NCI-H2029 (cell line): ENCODE results near the gene ASIC3.

Experiments used
- DNase-seq: peaks from one replicate; lab custom pipeline; 2025; lab: John Stamatoyannopoulos, UW

ASIC3 gene

DNA sequence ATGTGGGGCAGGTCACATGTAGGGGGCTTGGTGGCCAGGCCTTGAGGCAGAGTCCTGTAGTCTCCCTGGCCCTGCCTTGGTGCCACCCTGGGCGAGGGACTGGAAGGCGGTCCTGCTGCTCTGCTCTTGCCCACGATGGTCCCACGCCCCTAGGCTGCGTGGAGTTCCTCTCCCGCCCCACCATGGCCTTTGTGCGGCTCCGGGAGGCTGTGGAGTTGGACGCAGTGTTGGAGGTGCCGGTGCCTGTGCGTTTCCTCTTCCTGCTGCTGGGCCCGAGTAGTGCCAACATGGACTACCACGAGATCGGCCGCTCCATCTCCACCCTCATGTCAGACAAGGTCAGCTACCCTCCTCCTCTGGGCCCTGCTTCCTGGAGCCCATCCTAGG is 22.2 kb downstream of the ASIC3 start:
- no peak for DNase-seq

DNA sequence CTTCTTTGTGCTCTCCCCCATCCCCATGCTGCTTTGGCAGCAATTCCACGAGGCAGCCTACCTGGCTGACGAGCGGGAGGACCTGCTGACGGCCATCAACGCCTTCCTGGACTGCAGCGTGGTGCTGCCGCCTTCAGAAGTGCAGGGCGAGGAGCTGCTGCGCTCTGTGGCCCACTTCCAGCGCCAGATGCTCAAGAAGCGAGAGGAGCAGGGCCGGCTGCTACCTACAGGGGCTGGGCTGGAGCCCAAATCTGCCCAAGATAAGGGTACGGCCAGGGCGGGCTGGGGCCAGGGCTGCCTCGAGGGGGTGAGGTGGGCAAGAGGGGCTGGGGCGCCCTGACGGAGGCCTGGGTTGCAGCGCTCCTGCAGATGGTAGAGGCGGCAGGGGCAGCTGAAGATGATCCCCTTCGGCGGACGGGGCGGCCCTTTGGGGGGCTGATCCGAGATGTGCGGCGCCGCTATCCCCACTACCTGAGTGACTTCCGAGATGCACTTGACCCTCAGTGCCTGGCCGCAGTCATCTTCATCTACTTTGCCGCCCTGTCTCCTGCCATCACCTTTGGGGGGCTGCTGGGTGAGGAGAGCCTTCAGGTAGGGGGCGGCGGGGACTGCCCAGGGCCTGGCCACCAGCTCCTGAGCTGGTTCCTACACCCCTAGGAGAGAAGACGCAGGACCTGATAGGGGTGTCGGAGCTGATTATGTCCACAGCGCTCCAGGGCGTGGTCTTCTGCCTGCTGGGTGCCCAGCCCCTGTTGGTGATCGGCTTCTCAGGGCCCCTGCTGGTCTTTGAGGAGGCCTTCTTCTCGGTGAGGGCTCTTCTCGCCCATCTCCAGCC is 22.9 kb downstream of the ASIC3 start:
- DNase-seq, result no peak

DNA sequence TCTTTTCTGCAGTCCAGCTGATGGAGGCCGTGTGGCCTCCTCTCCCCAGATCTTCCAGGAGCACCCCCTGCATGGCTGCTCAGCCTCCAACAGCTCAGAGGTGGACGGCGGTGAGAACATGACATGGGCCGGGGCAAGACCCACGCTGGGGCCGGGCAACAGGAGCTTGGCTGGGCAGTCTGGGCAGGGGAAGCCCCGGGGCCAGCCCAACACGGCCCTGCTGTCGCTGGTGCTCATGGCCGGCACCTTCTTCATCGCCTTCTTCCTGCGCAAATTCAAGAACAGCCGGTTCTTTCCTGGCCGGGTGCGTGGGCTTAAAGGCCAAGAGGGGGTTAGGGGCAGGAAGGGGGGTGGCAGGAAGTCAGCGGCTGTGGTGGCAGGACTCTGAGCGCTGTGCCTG is 25.7 kb downstream of the ASIC3 start:
- no peak for DNase-seq

DNA sequence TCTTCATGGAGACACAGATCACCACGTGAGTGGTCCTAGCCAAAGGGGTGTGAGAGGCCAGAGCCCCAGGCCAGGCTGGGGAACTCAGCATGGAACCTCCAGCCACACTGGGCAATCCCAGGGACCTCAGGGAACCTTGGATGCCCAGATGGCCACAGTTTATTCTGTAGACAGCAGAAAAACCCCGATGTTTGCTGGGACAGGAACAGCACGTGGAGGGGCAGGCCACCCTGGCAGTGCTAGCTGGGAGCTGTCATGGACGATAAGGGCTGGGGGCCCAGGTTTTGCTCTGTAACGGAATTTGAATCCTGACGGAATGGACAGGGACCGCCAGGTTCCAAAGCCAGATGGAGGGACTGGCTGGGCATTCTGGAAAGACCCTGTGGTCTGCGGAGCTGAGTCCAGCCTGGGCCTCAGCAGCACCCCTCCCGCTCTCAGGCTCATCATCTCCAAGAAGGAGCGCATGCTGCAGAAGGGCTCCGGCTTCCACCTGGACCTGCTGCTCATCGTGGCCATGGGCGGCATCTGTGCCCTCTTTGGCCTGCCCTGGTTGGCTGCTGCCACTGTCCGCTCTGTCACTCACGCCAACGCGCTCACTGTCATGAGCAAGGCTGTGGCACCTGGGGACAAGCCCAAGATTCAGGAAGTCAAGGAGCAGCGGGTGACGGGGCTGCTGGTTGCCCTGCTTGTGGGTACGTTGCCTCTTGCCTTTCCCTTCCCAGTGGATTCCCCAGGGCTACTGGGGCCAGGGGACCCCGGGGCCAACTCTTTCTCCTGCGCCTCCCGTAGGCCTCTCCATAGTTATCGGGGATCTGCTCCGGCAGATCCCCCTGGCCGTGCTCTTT is 26.7 kb downstream of the ASIC3 start:
- no peak for DNase-seq

DNA sequence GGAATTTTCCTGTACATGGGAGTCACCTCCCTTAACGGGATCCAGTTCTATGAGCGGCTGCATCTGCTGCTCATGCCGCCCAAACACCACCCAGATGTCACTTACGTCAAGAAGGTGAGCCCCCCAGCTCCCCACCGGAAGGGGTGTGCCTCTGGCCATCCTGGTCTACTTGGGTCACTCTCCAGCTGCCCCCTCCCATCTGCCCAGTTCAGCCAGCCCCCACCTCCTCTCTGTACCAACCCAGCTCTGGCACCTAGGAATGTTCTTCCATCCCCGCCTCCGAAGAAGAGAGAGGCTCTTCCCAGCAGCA is 27.3 kb downstream of the ASIC3 start:
- DNase-seq, result no peak

DNA sequence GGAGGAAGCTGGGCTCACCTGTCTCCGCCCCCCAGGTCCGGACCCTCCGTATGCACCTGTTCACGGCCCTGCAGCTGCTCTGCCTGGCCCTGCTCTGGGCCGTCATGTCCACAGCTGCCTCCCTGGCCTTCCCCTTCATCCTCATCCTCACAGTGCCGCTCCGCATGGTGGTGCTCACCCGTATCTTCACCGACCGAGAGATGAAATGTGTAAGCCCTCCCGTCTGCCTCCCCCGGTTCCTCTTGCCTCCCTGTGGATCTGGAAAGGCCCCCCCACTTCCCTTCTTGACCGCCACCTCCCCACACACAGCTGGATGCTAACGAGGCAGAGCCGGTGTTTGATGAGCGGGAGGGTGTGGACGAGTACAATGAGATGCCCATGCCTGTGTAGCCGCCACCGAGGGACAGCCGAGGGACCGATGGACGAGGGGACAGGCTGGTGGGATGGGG is 27.7 kb downstream of the ASIC3 start:
- DNase-seq, result no peak

DNA sequence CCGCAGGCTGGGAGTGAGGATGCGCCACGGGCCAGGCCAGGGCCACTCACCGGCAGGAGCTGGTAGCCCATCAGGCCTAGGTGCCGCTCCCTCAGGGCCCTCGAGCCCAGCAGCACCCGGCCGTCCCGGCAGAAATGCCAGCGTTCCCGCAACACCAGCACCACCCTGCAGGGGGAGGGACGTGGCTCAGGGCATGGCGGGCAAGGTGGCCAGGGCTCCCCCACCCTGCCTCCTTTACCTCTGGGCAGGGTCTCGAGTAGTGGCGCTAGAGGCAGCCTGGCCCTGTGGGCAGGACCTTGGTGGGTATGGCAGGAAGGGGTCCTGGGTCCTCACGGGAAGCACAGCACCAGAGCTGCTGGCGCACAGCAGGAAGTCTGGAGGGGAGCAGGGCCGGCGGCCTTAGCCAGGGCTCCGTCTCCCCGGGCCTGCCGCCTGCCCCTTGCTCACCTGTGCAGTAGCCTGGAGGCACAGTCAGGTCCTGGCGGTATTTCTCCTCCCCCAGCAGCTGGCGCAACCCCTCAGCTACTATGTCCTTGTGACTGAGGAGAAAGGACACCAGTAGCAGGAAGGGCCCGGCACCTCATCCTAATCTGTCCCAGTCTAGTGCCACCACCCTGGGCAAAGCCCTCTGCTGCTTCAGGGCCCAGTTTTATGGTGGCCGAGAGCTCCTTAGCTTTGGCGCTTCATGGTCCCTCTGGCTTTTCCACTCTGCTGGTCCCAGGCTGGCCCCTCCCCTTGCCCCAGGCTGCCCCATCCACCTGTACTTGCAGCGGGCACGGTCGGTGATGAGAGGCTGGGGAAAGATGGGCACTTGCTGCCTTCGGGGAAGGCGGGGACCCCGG is 28.8 kb downstream of the ASIC3 start:
- no peak for DNase-seq

DNA sequence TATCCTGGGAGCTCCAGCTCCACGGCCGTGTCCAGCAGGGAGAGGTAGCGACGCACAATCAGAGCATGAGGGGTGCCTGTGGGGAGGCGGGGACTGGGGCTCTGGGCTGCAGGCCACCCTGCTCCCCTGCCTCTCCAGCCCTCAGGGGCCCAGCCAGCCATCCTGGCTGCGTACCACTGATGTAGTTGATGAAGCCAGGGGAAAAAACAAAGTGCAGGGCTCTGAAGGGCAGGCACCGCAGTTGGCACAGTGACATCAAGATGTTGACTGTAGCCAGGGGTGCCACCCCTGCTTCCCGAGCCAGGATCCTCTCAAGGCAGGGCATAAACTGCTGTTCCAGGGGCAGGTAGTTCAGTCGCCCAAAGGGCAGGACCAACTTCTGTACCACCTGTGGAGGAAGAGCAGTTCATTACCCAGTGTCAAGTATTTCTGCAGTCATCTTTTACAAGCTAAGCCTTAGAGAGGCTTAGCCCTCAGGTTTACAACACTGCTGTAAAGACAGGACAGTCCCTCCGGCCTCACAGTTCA is 29.4 kb downstream of the ASIC3 start:
- DNase-seq, result no peak

DNA sequence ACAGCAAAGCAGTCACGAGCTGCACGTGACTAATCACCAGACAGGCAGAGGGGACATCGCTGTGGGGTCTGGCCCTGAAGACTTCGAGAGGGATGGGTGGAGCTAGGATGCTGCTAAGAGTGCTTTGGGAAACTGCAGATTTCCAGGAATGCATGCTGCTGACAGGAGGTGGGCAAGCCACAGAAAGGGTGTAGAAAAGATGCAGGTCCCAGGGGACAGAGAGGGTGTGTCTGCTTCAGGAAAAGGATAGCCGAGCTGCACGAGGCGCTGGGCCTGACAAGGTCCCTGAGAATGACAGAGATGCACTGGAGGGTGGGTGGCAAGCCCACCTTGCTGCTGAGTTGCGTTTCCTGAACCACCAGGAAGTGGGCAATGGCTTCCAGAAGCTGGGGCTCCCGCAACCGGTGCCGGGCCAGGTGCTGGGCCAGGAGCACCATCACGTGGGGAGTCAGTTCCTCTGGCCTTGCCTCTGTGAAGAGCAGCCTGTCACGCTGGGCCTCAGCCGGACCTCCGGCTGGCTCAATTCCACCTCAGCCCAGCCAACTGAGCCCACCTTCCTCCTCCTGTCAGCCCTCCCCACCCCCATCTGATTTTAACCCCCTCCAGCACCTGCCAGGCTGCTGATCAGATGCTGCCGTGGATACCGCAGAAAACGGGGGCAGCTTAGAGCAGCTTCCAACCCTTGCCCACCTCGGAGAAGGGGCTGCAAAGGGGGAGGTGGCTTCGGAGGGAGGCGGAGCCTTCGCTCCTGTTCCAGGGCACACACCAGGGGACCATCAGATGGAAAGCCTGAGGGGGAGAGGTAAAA is 30.1 kb downstream of the ASIC3 start:
- DNase-seq, result no peak

DNA sequence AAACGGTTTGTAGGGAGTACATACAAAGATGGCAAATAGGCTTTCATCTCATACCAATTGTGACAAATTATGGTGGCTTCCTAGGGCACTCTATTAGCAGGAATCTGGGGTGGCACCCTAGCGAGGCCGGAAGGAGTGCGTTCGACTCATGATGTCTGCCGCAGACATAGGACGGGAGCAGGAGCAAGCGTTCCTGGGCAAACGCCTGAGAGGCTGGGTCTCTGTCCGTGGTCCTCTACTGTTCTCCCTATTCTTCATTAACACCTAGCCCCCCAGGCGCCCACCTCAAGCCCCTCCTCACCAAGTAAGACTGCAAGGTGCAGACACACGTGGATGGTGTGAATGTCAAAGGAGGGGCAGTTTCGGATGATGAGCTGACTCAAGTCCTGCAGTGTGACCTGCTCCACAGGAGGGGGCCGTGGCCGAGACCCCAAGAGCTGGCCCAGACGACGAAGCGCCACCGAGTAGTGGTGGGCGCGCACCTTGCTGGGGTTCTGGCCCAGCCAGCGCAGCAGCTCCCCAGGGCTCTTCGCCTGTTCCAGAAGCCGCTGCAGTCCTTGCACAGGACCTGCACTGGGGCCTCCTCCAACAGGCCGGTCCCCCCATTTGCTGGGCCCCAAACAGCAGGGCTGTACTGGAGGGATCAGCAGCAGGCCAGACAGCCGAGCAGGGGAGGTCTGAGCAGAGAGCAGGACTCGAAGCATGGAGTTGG is 31.0 kb downstream of the ASIC3 start:
- DNase-seq, result no peak

DNA sequence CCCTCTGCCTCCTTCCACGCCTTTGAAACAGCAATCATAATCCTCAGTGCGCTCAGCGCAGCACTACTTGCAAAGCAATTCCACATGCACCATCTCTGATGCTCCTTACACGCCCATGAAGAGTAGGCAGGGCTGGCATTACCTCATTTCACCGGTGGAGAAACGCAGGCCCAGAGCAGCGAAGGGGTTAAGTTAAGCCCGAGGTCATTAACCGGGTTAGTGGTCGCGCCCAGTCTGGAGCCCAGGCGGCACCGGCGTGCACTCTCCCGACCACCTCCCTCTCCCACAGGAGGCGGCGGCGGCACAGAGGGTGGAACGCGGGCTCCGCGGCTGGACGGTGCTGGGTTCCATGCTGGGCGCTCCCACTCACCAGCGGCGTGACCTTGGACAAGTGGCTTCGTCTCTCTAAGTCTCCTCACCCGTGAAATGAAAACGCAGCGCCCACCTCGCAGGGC is 31.8 kb downstream of the ASIC3 start:
- no peak for DNase-seq

DNA sequence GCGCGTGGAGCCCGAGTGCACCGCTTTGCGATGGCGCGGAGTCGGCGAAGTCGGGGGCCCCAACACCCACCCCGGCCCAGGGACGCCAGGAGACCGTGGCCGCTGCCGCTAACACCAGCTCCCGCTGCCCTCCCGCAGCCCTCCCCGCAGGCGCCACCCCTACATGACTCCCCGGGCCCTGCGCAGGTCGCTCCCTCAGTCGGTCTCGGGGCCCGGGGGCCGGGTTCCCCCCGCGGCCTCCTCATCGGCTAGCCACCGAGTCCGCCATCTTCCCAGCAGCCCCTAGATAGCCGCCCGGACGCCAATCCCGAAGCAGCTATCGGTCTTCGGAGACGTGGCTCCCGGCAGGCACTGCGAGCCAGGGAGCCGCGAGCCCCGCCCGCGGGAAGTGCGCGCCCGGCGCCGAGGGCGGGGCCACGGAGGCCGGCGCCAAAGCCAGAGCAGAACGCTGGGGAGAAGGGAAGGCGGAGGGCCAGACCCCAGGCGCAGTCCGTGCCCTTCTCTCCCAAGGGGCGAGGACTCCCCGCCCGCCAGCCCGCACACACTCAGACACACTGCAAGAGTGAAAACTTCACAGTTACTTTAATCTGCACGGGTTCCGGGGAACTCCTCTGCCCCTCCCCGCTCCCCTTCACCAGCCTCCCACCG is 32.3 kb downstream of the ASIC3 start, which contains the start of gene FASTK:
FASTK (minus strand) TSS at position 288 of the 648 bp plus-strand sequence; CDS start at position 245, 43 bp downstream.
- peak; percentile 83 for DNase-seq

DNA sequence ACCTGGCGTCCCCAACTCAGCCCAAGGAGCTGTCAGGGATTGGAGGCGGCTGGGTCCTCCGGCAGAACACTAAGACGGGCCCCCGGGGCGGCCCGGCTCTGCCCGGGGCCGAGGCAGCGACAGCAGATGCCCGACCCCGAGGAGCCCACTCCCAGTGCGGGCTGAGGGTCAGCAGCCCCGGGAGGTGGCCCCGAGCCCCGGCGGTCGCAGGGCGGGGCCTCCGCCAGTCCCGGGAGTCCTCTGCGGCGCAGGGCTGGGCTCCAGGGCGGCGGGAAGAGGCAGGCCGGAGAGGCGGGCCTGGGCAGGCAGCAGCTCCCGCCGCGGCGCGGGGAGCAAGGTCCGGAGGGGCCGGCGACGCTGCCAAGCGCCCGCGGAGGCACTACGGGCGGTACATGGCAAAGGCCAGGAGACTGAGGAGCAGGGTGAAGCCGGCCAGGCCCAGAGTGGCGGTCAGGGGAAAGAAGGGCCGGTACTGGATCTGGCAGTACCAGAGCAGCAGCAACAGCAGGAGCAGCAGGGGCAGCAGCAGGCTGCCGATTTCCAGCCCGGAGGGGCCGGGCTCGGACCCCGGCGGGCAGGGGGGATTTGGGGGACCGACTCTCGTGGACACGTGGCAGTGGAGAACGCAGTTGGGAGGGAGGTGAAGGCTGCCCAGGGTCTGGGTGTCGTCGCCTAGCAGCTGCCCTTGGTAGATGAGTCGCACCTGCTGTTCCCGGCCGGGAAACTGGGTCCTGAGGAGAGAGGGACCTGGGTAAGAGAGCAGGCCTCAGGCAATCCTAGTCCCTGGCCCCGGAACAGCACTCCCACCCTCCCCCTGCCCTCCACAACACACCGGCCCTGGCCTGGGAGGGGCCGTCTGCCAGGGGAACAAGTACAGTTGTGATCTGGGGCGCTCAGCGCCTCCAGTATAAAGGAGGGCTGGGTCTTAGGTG is 33.1 kb downstream of the ASIC3 start:
- DNase-seq, result no peak

DNA sequence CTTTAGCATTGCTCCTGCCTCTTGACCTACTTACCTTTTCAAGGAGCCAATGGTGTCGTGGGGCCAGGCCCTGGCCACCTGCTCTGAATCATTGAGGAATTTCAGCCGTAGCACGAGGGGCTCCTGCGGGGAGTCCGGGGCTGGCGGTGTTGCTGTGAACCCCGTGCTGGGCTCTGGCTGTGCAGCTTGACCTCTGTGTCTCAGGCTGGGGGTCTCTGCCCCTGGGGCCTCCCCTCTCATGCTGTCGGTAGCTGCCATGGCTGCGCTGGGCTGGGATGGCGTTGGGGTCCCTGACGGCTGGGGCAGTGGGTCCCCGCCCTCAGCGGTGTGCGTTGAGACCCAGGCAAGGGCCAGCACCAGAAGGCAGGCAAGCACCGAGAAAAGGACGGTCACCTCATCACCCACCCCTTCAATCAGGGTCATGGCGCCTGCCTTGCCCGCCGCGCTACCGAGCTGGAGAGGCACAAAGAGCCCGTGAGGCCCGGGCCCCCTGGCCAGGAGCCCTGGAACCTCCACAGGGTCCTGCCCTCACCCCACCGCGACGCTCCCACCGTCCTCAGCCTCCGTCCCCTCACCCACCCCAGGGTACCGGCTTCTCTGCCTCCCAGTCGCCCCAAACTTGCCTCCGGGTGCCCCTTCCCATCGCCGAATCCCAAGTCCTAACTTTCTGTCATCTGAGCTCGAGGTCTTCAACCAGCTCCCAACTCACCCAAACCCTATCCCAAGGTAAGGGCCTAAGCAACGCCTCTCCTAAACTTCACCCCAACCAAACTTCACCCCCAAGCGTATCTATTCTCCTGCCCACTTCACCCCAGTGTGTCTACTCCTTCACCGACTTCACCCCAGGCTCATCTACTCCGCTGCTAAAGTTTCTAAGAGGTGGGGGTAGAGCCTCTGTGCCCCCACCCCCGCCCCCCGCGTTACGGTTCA is 34.1 kb downstream of the ASIC3 start:
- no peak for DNase-seq

DNA sequence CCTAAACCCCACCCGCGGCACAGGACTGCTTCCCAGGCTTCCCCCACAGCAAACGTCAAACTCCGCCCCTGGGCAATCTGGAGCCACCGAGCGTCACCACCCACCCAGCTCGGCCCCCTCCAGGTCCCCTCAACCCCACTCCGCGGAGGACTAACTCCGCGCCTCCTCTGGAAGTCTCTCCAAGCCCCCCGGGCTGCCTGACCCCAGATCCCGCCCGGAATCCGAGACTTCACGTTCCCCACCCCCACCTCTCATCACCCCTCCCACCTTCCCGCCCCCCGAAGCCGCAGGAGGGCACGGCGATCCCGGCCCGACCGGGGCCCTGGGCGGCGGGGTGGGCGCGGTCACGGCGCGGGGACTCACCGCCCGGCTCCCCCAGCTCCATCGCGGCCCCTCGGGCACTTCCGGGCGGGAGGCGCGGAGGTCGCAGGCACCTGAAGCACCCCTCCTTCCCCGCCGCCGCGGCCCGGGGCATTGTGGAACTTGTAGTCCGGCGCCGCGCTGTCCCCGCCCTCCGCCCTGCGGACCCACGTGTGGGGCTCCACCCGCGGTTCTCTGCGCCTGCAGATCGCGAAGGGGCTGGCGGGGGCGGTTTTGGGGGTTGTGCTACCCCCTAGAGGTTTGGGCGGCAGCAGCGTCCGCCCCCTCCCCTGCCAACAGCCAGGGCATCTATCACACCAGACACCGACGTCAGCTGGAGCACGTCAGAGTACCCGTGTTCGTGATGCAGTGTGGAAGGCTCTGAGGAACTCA is 34.9 kb downstream of the ASIC3 start, which contains the start of gene TMUB1:
TMUB1 (minus strand) TSS at position 423 of the 753 bp plus-strand sequence. CDS start 930 bp downstream, outside the sequence.
- DNase-seq, result no peak

DNA sequence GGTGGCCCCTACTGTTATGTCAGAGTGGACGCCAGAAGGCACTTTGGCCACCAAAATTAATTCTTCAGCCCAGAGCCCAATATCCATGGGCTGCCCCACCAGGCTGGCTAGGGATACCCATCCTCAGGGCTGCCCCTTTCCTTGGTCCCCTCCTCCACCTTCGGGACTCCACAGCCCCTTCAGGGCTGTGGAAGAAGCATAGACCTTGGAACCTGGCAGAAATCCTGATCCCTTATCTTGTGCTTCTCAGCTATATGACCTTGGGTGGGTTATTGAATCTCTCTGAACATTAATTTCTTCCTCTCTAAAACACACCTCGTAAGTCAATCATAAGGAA is 35.5 kb downstream of the ASIC3 start:
- no peak for DNase-seq

DNA sequence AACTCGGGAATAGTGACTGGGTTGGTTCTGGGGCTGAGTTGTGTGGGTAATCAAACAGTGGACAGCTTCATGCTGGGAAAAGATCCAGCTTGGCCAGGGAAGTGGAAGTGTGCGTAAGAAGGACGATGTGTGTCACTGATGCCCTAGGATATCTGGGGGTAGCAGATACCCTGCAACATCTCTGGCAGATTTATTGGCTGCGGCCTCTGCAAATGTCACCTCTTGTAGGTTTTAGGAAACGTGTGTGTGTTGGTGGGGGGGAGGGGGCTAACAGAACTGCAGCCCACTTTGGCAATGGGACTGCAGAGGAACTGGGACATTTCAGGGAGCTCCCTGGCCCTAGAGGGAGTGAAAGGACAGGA is 37.0 kb downstream of the ASIC3 start:
- DNase-seq, result no peak
